ENCODE results near the gene SPATA2L.
"Not testable (repeated sequence)": the region's sequence is repeated elsewhere in the genome, so short reads cannot be mapped to it uniquely, and the experiment has no call there.

Gene SPATA2L

DNA sequence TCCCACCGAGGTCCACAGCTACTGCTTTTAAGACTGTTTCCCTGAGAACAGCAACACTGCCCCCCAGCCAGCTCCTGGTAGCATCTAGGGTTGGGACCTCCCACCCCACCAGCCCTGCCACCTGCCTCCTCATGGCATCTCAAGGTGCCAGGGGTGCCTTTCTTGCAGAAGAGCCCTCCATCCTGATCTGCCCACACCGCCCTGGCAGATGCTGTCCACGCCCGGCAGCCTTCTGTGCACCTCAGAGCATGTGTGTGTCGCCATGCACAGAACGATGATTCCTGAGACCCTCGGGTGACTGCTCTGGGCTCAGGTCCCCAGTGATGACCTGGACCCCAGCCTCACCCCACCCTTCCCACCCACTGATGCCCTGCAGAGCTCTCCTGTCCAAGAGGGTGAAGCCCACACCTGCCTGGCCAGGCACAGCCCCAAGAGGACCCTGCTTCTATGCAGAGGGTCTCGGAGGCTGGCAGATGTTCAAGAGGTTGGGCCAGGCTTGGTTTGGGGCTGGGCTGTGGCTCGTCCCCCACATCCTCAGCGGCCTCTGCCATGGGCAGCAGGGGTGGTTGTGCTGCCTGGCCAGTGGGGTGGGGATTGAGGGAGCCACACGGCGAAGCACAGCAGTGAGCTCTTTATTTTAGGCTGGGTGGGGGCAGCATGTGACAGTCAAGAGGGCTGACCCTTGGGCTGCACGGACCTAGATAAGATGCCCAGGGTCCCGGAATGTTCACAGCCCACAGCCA is 5.2 kb upstream of the SPATA2L start:
- H3K4me3 ChIP-seq (ENCODE audit: low read depth, low read length) = no peak overlapping the region
- TF ChIP-seq, protein P1, sequence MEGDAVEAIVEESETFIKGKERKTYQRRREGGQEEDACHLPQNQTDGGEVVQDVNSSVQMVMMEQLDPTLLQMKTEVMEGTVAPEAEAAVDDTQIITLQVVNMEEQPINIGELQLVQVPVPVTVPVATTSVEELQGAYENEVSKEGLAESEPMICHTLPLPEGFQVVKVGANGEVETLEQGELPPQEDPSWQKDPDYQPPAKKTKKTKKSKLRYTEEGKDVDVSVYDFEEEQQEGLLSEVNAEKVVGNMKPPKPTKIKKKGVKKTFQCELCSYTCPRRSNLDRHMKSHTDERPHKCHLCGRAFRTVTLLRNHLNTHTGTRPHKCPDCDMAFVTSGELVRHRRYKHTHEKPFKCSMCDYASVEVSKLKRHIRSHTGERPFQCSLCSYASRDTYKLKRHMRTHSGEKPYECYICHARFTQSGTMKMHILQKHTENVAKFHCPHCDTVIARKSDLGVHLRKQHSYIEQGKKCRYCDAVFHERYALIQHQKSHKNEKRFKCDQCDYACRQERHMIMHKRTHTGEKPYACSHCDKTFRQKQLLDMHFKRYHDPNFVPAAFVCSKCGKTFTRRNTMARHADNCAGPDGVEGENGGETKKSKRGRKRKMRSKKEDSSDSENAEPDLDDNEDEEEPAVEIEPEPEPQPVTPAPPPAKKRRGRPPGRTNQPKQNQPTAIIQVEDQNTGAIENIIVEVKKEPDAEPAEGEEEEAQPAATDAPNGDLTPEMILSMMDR (IDR thresholded peaks at IDR 0.05; ENCODE audit: borderline replicate concordance, insufficient read depth, low read depth, low read length) = no peak

DNA sequence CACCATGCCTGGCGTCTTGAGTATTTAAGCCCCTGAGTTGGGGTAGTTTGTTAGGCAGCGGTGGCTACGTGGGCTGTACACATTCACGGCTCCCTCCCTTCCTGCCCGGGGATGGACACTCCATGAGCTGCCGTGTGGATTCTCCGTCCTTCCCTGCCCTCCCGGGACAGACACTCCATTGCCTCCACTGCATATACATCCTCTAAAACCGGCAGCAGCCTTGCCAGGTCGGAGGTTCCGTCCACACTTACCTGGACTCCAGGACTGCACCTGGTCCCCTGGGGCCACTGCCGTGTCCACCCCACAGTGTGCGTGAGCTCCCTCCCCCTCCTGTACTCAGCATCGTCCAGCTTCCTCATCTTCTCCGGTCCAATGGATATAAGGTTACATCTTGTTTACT is 3.5 kb upstream of the SPATA2L start:
- TF ChIP-seq, protein P1 (IDR thresholded peaks at IDR 0.05; ENCODE audit: borderline replicate concordance, insufficient read depth, low read depth, low read length) = no peak
- no peak overlapping the region for H3K4me3 ChIP-seq (ENCODE audit: low read depth, low read length)

DNA sequence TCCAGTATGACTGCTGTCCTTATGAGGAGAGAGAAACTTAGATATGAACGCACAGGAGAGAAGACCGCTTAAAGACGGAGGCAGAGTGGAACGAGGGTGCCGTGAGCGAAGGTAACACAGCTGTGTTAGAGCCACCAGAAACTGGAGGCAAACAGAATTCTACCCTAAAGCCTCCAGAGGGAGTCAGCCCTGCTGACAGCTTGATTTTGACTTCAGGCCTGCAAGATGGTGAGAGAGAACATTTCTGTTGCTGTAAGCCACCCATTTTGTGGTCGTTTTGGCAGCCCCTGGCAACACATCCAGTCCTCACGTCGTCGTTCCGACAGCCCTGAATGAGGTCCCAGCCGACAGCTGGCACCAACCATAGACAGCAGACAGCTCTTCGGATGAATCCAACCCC is 2.8 kb upstream of the SPATA2L start:
- H3K4me3 ChIP-seq (ENCODE audit: low read depth, low read length) = no peak overlapping the region
- TF ChIP-seq, protein P1 (IDR thresholded peaks at IDR 0.05; ENCODE audit: borderline replicate concordance, insufficient read depth, low read depth, low read length) = no peak

DNA sequence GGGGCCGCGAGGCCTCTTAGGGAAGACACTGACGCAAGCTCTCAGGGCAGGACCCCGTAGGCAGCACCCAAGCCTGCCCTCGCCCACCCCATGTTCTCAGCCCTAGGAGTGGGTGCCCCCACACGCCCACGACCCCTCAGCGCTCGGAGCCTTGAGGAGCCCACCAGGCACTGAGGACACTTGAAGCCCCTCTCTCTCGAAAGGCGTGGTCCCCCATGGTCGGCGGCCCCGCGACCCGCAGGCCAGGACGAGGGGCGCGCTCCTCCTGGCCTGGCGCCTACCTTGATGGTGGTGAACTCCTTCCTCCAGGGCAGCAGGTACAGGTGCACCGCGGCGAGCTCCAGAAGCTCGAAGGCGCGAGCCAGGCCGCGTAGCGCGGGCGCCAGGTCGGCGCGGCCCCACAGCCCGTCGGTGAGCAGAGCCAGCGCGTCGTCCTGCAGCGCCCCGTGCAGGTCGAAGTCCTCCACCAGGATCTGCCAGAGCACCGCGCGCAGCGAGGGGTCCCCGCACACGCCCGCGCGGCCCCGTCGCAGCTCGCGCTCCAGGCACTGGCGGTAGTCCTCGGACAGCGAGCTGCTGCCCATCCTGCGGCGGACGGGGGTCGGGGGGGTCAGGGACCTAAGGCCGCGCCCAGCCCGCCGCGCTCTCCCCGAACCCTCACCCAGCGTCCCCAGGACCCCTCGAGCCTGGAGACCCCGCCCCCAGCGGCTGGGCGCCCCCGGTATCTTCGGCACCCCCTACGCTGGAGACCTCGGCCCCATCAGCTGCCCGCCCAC is 668 bp downstream of the SPATA2L start:
- TF ChIP-seq, protein P1 (IDR thresholded peaks at IDR 0.05; ENCODE audit: borderline replicate concordance, insufficient read depth, low read depth, low read length) = peak; percentile 46; the same call in 1 of the 2 replicates
- H3K4me3 ChIP-seq (ENCODE audit: low read depth, low read length) = peak overlapping the region; percentile 53

DNA sequence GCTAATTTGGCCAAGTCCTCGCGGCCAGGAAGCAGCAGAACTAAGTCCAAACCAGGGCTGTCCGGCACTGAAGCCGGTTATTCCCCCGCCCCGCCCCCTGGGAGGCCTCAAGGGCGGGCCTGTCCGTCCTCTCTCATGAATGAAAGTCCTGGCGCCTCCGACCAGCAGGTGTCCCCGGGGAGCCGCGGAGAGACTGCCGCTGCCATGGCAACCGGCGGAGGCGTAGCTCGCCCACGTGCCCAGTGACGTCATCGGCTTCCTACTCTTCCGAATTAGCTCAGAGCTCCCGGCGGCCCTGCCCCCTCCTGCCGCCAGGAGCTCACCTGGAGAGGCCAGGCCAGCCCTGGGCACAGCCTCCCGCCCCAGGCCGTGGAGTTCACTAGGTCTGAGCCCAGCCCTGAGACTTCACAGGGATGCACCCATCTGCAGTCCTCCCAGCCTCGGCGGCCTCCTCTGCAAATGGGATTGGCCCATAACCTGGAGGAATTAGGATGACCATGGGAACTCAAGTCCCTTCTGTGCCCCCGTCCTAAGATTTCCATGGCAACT is 1.3 kb downstream of the SPATA2L start:
- TF ChIP-seq, protein P1 (IDR thresholded peaks at IDR 0.05; ENCODE audit: borderline replicate concordance, insufficient read depth, low read depth, low read length) = peak; percentile 78
- H3K4me3 ChIP-seq (ENCODE audit: low read depth, low read length) = peak overlapping the region; percentile 53

DNA sequence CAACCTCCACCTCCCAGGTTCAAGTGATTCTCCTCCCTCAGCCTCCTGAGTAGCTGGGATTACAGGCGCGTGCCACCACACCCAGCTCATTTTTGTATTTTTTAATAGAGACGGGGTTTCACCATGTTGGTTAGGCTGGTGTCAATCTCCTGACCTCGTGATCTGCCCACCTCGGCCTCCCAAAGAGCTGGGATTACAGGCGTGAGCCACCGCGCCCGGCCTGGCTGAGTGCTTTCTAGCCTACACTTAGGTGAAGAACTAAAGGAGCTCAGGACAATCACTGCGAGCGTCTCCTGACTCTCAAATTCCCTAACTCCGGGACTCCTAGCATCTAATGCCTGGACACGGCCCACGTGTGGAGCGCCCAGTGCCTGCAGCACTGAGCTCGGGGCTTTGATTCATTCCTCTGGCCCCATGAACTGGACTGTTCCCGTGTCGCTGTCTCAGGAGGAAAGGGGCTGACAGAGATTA is 1.8 kb downstream of the SPATA2L start:
- H3K4me3 ChIP-seq (ENCODE audit: low read depth, low read length) = not testable (repeated sequence)

DNA sequence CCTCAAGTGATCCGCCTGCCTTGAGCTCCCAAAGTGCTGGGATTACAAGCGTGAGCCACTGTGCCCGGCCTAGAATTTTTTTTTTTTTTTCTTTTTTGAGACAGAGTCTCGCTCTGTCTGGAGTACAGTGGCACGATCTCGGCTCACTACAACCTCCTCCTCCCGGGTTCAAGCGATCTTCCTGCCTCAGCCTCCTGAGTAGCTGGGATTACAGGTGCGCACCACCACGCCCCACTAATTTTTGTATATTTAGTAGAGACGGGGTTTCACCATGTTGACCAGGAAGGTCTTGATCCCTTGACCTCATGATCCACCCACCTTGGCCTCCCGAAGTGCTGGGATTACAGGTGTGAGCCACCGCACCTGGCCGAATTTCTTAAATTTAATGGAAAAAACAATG is 2.8 kb downstream of the SPATA2L start:
- H3K4me3 ChIP-seq (ENCODE audit: low read depth, low read length) = not testable (repeated sequence)
